Caco-2 (cell line): ENCODE data around the gene MAGEB3. TPM values are rescaled to one million over a fixed set of nuclear protein-coding genes. Genes with fewer than 3 reads are reported as not detected.

Experiments used
- BruUV-seq: library from RNA; stranded (reverse); fragments of 400-500 nt; replicated peaks from 2 replicates; lab custom pipeline; 2021; lab: Mats Ljungman, UMichigan
- CTCF ChIA-PET: fragments of 300-600 bp; sonication (Branson Sonifier 250); formaldehyde crosslinking; loops from one replicate; lab custom pipeline; 2022; ENCODE audit warnings: antibody characterized with exemption; lab: Charles Lee
- POLR2A ChIA-PET: fragments of 300-600 bp; sonication (Branson Sonifier 250); formaldehyde crosslinking; loops from one replicate; lab custom pipeline; 2022; ENCODE audit warnings: antibody characterized with exemption; lab: Charles Lee
- DNase-seq, 2 experiments: peaks; one replicate each; pipeline versions ENCODE4 v3.0.0 to v3.0.0-alpha.2; 2020 to 2022
- H3K27me3 ChIP-seq: replicated peaks from 2 replicates; pipeline ENCODE4 v1.6.0; 2011; ENCODE audit warnings: low read length; ENCODE audit not compliant: control insufficient read depth, insufficient read depth
- H3K36me3 ChIP-seq: 2 replicates; pipeline ENCODE4 v1.5.1; 2011; ENCODE audit warnings: low read length; ENCODE audit not compliant: control insufficient read depth, insufficient read depth
- H3K4me1 ChIP-seq: fragments of 250-450 bp; sonication (Bioruptor Pico); 2 replicates; pipeline ENCODE4 v1.5.1; 2020; ENCODE audit warnings: mild to moderate bottlenecking
- H3K4me3 ChIP-seq: 2 replicates; pipeline ENCODE4 v1.5.1; 2011; ENCODE audit warnings: low read depth, mild to moderate bottlenecking, control low read depth, low read length
- H3K9me3 ChIP-seq: fragments of 250-450 bp; sonication (Bioruptor Pico); 2 replicates; pipeline ENCODE4 v1.5.1; 2020; ENCODE audit warnings: mild to moderate bottlenecking, moderate library complexity
- H3K27ac Mint-ChIP-seq: one replicate; pipeline ENCODE4 v1.8.0; 2022; ENCODE audit warnings: mixed read lengths; ENCODE audit not compliant: unreplicated experiment
- H3K27me3 Mint-ChIP-seq: one replicate; pipeline ENCODE4 v1.8.0; 2022; ENCODE audit warnings: mixed read lengths; ENCODE audit not compliant: insufficient read depth, unreplicated experiment
- H3K36me3 Mint-ChIP-seq: one replicate; pipeline ENCODE4 v1.8.0; 2022; ENCODE audit warnings: mild to moderate bottlenecking, mixed read lengths; ENCODE audit not compliant: insufficient read depth, unreplicated experiment
- H3K4me1 Mint-ChIP-seq: one replicate; pipeline ENCODE4 v1.8.0; 2022; ENCODE audit warnings: low read depth, mixed read lengths; ENCODE audit not compliant: unreplicated experiment
- H3K4me3 Mint-ChIP-seq: one replicate; pipeline ENCODE4 v1.8.0; 2022; ENCODE audit warnings: mild to moderate bottlenecking, moderate library complexity, mixed read lengths; ENCODE audit not compliant: unreplicated experiment
- H3K9me3 Mint-ChIP-seq: one replicate; pipeline ENCODE4 v1.8.0; 2022; ENCODE audit warnings: mixed read lengths; ENCODE audit not compliant: unreplicated experiment
- CTCF ChIP-seq, 2 experiments: fragments of 200-600 bp in 1 of 2; IDR thresholded peaks; 1 replicate in 1 of 2; 2 replicates in 1 of 2; pipeline versions ENCODE4 v1.5.1 to v1.8.0; 2011 to 2022; ENCODE audit warnings: antibody characterized with exemption in 1 of 2, control low read depth in 1 of 2, inconsistent platforms in 1 of 2, low read depth in 1 of 2, low read length in 1 of 2, mild to moderate bottlenecking in 1 of 2, moderate library complexity in 1 of 2; ENCODE audit not compliant: insufficient read depth in 1 of 2, severe bottlenecking in 1 of 2, unreplicated experiment in 1 of 2
- intact Hi-C: fragments of 100-400 bp; cut with micrococcal nuclease; formaldehyde crosslinking; loops from one replicate; pipeline ENCODE4 v1.10.0; 2022; ENCODE audit not compliant: unreplicated experiment
- total RNA-seq: library from RNA; stranded (reverse); gene quantifications from 2 replicates; pipeline ENCODE4 v1.2.3, GENCODE V29; 2022

The MAGEB3 gene
- total RNA-seq, 1 experiment from 2014 or later: not detected

- ChIA-PET CTCF (no interaction called here), POLR2A (no interaction called here)
- no peak for DNase-seq
- TF ChIP-seq CTCF (IDR thresholded peaks at IDR 0.05; ENCODE audit: insufficient read depth in 1 of 2, low read depth in 1 of 2, low read length in 1 of 2, severe bottlenecking in 1 of 2, unreplicated experiment in 1 of 2): no peak
- Mint-ChIP-seq H3K36me3 (no peaks in the 10 kb centered on the region), H3K4me3 (no peak within 1 kb of the TSS), H3K27ac (no peak within 1 kb of the TSS), H3K9me3 (no peaks in the 10 kb centered on the region), H3K27me3 (peaks cover 3% of the 10 kb centered on the region), H3K4me1 (no peaks in the 10 kb centered on the region)
- Histone ChIP-seq H3K27me3 (no peaks in the 10 kb centered on the region), H3K4me3 (no peak within 1 kb of the TSS), H3K36me3 (no peaks in the 10 kb centered on the region), H3K4me1 (no peaks in the 10 kb centered on the region), H3K9me3 (no peaks in the 10 kb centered on the region)
- BruUV-seq: no TSS peak
- intact Hi-C loops: no loop called here
Observed at GRCh38 chrX:30241724-30242415, 11.4 kb downstream of the MAGEB3 start, which contains the start of gene MAGEB4. Gene MAGEB4, plus strand, starts transcription at chrX:30242000. Its CDS starts 136 bp downstream, at chrX:30242136.

- no peak for DNase-seq
- H3K27ac Mint-ChIP-seq: no peak within 1 kb of the TSS
- no peaks in the 10 kb centered on the region for H3K4me1 Mint-ChIP-seq
- Histone ChIP-seq H3K27me3 (no peaks in the 10 kb centered on the region), H3K4me1 (no peaks in the 10 kb centered on the region), H3K36me3 (no peaks in the 10 kb centered on the region), H3K4me3 (no peak within 1 kb of the TSS), H3K9me3 (no peaks in the 10 kb centered on the region)
- CTCF ChIA-PET: no interaction called here
- POLR2A ChIA-PET: no interaction called here
- no peak within 1 kb of the TSS for H3K4me3 Mint-ChIP-seq
- H3K9me3 Mint-ChIP-seq: no peaks in the 10 kb centered on the region
- no peak for TF ChIP-seq CTCF (IDR thresholded peaks at IDR 0.05; ENCODE audit: insufficient read depth in 1 of 2, low read depth in 1 of 2, low read length in 1 of 2, severe bottlenecking in 1 of 2, unreplicated experiment in 1 of 2)
- intact Hi-C loops: no loop called here
- no TSS peak for BruUV-seq
- no peaks in the 10 kb centered on the region for H3K36me3 Mint-ChIP-seq
- H3K27me3 Mint-ChIP-seq: no peaks in the 10 kb centered on the region
Observed at GRCh38 chrX:30246769-30247489, 16.5 kb downstream of the MAGEB3 start, which contains the start of gene MAGEB1. Gene MAGEB1, plus strand, starts transcription at chrX:30247146. Its CDS starts 3,348 bp downstream, at chrX:30250494.

- Mint-ChIP-seq H3K4me3 (no peak overlapping the region), H3K27ac (no peak overlapping the region), H3K4me1 (no peaks in the 10 kb centered on the region), H3K36me3 (no peaks in the 10 kb centered on the region), H3K27me3 (no peaks in the 10 kb centered on the region), H3K9me3 (no peaks in the 10 kb centered on the region)
- ChIA-PET CTCF (no interaction called here), POLR2A (no interaction called here)
- Histone ChIP-seq H3K4me1 (no peaks in the 10 kb centered on the region), H3K9me3 (no peaks in the 10 kb centered on the region), H3K36me3 (no peaks in the 10 kb centered on the region), H3K4me3 (no peak overlapping the region), H3K27me3 (no peaks in the 10 kb centered on the region)
- DNase-seq: no peak
- no TSS peak for BruUV-seq
- no peak for TF ChIP-seq CTCF (IDR thresholded peaks at IDR 0.05; ENCODE audit: insufficient read depth in 1 of 2, low read depth in 1 of 2, low read length in 1 of 2, severe bottlenecking in 1 of 2, unreplicated experiment in 1 of 2)
- intact Hi-C loops: no loop called here
Observed at GRCh38 chrX:30248854-30249253, 18.4 kb downstream of the MAGEB3 start.
